Measurements from ENCODE around the gene SLC9A4. TPM values are rescaled to one million over a fixed set of nuclear protein-coding genes. Genes with fewer than 3 reads are reported as not detected.
"Not testable (repeated sequence)": the region's sequence is repeated elsewhere in the genome, so short reads cannot be mapped to it uniquely, and the experiment has no call there.

SLC9A4 gene
- total RNA-seq, 1 donor from 2014 or later, result 19.9 TPM

GRCh38 chr2:102547462-102547861, 74.4 kb downstream of the SLC9A4 start:
- no peak for DNase-seq (ENCODE audit: low spot score)

- no peak for DNase-seq (ENCODE audit: low spot score)
Measured at GRCh38 chr2:102549027-102549426, 76.0 kb downstream of the SLC9A4 start.

GRCh38 chr2:102550151-102550550, 77.1 kb downstream of the SLC9A4 start:
- no peak for DNase-seq (ENCODE audit: low spot score)

GRCh38 chr2:102551329-102552096, 78.5 kb downstream of the SLC9A4 start:
- no peak for DNase-seq (ENCODE audit: low spot score)

GRCh38 chr2:102553601-102554000, 80.6 kb downstream of the SLC9A4 start:
- DNase-seq (ENCODE audit: low spot score), result no peak

- no peak for DNase-seq (ENCODE audit: low spot score)
Measured at GRCh38 chr2:102558463-102558862, 85.4 kb downstream of the SLC9A4 start.

GRCh38 chr2:102562542-102562941, 89.5 kb downstream of the SLC9A4 start:
- DNase-seq (ENCODE audit: low spot score), result not testable (repeated sequence)

GRCh38 chr2:102575888-102576287, 102.9 kb downstream of the SLC9A4 start:
- no peak for DNase-seq (ENCODE audit: low spot score)

- no peak for DNase-seq (ENCODE audit: low spot score)
Measured at GRCh38 chr2:102578376-102578775, 105.3 kb downstream of the SLC9A4 start.

- DNase-seq (ENCODE audit: low spot score), result no peak
Measured at GRCh38 chr2:102581911-102582310, 108.9 kb downstream of the SLC9A4 start.

- no peak for DNase-seq (ENCODE audit: low spot score)
Measured at GRCh38 chr2:102582845-102583244, 109.8 kb downstream of the SLC9A4 start.

Other genes with a start within 250 kb of the SLC9A4 start
- gene IL1RL1, start 161.7 kb upstream of the SLC9A4 start, total RNA-seq, result 8.7 TPM
- 6.2 TPM for gene IL18R1, start 117.4 kb upstream of the SLC9A4 start, total RNA-seq
- gene IL18RAP, start 50.1 kb upstream of the SLC9A4 start, total RNA-seq, result 1.6 TPM
- 19.9 TPM for gene SLC9A2, start 146.3 kb downstream of the SLC9A4 start, total RNA-seq

All from mucosa of gallbladder (tissue), 1 donor.